Measurements from ENCODE around the gene EFCAB3. TPM values are rescaled to one million over a fixed set of nuclear protein-coding genes. Genes with fewer than 3 reads are reported as not detected.

The EFCAB3 gene
- polyA plus RNA-seq = not detected in 2 replicates

GRCh38 chr17:62380253-62380652 lies at the start of gene EFCAB3:
Gene EFCAB3, plus strand, starts transcription at chr17:62380553. Its CDS starts 2,427 bp downstream, at chr17:62382980.

GRCh38 chr17:62423647-62424461 lies 43.5 kb downstream of the EFCAB3 start, which contains the start of gene METTL2A:
Gene METTL2A, plus strand, starts transcription at chr17:62423897. Its CDS starts 6 bp downstream, at chr17:62423903.

Other genes with a start within 250 kb of the EFCAB3 start
- 16.1 and 18.0 TPM in 2 replicates for gene METTL2A, start 43.3 kb downstream of the EFCAB3 start, polyA plus RNA-seq
- 16.3 and 18.8 TPM in 2 replicates for gene TLK2, start 98.3 kb downstream of the EFCAB3 start, polyA plus RNA-seq
- gene MRC2, start 247.1 kb downstream of the EFCAB3 start, polyA plus RNA-seq = 0.09 and 0.10 TPM in 2 replicates